ENCODE data around the gene CDH26.

- TF ChIP-seq CTCF (IDR thresholded peaks at IDR 0.05; ENCODE audit: insufficient read depth, low read length) (no peak), POLR2AphosphoS5 (IDR thresholded peaks at IDR 0.05; ENCODE audit: low read depth) (no peak), SPI1 (IDR thresholded peaks at IDR 0.05; ENCODE audit: borderline replicate concordance, low read depth) (no peak), GABPA (IDR thresholded peaks at IDR 0.05; ENCODE audit: low read depth) (no peak)
- TF ChIP-seq, protein P1, sequence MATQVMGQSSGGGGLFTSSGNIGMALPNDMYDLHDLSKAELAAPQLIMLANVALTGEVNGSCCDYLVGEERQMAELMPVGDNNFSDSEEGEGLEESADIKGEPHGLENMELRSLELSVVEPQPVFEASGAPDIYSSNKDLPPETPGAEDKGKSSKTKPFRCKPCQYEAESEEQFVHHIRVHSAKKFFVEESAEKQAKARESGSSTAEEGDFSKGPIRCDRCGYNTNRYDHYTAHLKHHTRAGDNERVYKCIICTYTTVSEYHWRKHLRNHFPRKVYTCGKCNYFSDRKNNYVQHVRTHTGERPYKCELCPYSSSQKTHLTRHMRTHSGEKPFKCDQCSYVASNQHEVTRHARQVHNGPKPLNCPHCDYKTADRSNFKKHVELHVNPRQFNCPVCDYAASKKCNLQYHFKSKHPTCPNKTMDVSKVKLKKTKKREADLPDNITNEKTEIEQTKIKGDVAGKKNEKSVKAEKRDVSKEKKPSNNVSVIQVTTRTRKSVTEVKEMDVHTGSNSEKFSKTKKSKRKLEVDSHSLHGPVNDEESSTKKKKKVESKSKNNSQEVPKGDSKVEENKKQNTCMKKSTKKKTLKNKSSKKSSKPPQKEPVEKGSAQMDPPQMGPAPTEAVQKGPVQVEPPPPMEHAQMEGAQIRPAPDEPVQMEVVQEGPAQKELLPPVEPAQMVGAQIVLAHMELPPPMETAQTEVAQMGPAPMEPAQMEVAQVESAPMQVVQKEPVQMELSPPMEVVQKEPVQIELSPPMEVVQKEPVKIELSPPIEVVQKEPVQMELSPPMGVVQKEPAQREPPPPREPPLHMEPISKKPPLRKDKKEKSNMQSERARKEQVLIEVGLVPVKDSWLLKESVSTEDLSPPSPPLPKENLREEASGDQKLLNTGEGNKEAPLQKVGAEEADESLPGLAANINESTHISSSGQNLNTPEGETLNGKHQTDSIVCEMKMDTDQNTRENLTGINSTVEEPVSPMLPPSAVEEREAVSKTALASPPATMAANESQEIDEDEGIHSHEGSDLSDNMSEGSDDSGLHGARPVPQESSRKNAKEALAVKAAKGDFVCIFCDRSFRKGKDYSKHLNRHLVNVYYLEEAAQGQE (IDR thresholded peaks at IDR 0.05; ENCODE audit: insufficient replicate concordance, low read depth): no peak
Measured at GRCh38 chr20:59985164-59985563, 26.9 kb downstream of the CDH26 start.
